HUDEP-2 (cell line): ENCODE results near the gene TNRC6B.
"Not testable (repeated sequence)": the region's sequence is repeated elsewhere in the genome, so short reads cannot be mapped to it uniquely, and the experiment has no call there.

Source experiments
- DNase-seq, 76 experiments: peaks; one replicate each; lab custom pipeline; 2025; ENCODE audit not compliant: unreplicated experiment in 76 of 76; lab: John Stamatoyannopoulos, UW

TNRC6B gene

DNA sequence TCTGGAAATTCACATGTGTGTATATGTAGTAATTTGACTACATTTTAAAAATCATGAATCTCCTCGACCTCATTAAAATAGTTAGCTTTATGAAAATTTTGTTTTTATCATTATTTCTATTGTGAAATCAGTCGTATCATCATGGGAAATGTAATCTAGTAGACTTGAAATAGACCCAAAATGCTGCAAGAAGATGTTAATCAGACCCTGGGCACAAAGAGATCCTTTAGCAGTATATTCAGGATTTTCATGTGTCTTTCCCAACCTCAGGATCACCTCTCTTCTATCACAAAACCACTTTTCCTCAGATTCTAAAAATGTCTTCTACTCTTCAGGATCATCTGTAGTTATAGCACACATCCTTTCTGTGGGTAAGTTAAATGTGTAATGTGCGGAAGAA is 93.7 kb downstream of the TNRC6B start:
- no peak for DNase-seq

DNA sequence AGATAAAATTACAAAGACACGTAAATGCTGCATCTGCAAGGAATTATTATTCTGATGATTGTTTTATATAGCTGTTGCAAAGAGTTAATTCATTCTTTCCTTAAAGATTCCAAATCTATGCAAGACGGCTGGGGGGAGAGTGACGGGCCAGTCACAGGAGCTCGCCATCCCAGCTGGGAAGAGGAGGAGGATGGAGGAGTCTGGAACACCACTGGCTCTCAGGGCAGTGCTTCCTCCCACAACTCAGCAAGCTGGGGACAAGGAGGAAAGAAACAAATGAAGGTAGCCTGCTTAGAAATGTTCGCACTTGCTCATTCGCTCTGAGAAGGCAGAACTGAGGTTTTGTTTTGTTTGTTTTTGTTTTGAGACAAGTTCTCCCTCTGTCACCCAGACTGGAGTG is 95.6 kb downstream of the TNRC6B start:
- no peak for DNase-seq

- DNase-seq, result peak in 14 of 76 experiments; percentile 3 to 63 (median 34)
Measured at GRCh38 chr22:40276996-40277823, 99.5 kb downstream of the TNRC6B start.

GRCh38 chr22:40279017-40279416 is 101.3 kb downstream of the TNRC6B start:
- DNase-seq, result no peak

GRCh38 chr22:40281717-40282116 is 104.0 kb downstream of the TNRC6B start:
- no peak for DNase-seq

DNA sequence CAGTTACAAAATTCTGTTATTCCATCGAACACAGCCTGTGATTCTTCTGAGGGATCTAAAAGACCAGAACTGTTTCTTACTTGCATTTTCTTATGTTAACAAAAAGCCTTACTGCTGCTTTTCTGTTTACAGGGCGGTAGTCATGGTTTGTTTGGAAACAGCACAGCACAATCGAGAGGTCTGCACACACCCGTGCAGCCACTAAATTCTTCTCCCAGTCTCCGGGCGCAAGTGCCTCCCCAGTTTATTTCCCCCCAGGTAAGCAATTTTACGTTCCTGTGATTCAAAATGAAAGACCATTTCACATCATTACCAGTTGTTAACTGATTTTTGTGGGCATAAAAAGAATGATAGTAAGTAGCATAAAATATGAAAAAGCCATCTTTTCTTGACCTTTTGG is 107.8 kb downstream of the TNRC6B start:
- DNase-seq, result no peak

GRCh38 chr22:40289991-40290459 is 112.3 kb downstream of the TNRC6B start:
- no peak for DNase-seq

DNA sequence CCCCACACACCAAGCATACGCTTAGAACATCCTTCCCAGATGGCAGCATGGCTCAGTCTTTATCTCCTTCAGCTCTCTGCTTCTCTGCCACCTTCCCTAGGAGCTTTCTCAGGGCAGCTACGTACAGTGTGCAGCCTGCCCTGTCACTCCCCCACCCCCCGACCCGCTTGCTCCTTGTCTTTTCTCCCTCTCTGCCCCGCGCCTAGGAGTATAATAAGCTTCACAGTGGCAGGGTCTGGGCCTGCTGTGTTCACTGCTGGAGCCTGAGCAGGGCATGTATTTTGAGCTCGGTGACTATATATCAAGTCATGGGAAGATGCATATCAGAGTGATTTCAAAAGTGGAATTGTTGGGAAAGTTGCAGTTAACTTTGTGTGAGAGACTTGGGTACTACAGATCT is 112.8 kb downstream of the TNRC6B start:
- DNase-seq, result no peak

GRCh38 chr22:40294696-40295095 is 117.0 kb downstream of the TNRC6B start:
- DNase-seq, result no peak

DNA sequence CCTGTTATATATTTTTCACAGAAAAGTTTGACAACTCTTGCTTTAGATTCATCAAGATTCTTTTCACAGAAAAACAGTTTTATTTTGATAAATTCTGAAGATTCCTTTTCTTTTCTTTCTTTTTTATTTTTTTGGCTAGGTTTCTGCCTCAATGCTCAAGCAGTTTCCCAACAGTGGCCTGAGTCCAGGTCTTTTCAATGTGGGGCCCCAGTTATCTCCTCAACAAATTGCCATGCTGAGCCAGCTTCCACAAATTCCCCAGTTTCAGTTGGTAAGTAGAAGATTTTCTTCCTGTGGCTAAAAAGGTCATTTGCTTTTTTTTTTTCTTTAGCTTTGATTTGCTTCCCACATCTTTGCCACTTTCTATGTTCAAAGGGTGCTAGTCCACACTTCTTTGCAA is 122.6 kb downstream of the TNRC6B start:
- no peak for DNase-seq

- no peak for DNase-seq
Measured at GRCh38 chr22:40300884-40301672, 123.4 kb downstream of the TNRC6B start.

GRCh38 chr22:40302149-40302548 is 124.4 kb downstream of the TNRC6B start:
- no peak for DNase-seq

GRCh38 chr22:40305625-40306024 is 127.9 kb downstream of the TNRC6B start:
- DNase-seq, result no peak

DNA sequence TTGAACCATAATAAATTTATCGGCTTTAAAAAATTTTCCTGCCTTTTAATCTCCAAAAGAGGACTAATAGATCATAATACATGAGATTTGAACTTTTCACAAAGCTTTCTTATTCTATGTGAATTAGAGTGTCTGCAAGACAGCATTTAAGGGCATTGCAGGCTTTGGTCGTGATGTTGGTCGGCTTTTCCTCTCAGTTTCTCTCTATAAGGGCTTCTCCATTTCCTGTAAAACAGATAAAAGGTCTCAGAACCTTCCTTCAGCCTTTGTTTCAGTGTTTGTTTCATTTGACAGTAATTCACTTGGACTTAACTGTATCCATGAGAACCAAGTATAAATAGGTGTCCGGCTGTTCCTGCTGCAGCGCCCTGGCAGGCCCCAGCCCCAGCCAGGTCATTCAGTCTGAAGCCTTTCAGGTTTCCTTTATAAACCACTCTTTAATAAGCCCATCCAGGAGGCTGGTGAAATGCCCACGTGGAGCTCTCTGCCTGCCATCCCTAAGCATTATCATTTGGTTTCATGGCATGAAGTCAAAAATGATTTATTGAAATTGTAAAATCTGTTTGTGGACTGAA is 131.4 kb downstream of the TNRC6B start:
- no peak for DNase-seq

DNA sequence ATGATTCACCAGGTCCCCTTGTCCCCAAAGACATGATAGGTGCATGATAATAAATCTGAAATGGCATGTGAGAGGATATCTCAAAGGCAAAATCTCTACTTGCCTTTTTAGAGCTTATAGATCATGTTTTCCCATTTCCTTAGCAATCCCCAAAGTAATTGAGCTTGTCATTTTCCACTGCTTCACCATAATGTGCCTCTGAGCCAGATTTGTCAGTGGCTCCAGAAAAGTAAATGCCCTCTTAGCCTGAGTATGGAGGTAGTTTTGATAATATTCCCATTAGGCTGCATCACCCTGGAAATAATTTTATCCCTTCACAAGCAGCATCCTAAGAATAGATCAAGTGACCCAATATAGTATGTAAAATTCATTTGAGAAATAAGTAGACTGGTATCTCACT is 131.9 kb downstream of the TNRC6B start:
- DNase-seq, result no peak

GRCh38 chr22:40310081-40310767 is 132.5 kb downstream of the TNRC6B start:
- no peak for DNase-seq

- DNase-seq, result no peak
Measured at GRCh38 chr22:40310768-40311120, 133.0 kb downstream of the TNRC6B start.

DNA sequence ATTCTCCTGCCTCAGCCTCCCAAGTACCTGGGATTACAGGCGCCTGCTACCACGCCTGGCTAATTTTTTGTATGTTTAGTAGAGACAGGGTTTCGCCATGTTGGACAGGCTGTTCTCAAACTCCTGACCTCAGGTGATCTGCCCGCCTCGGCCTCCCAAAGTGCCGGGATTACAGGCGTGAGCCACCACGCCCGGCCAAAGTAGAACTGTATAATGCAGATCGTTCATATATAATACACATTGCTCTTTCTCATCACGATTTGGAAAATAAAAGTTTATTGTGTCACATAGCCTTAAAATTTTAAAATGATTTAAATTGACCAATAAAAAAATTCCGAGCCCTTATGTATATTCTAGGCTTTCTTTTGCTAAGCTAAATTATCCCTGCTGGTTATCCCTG is 133.9 kb downstream of the TNRC6B start:
- not testable (repeated sequence) for DNase-seq

GRCh38 chr22:40312050-40312449 is 134.3 kb downstream of the TNRC6B start:
- DNase-seq, result no peak

DNA sequence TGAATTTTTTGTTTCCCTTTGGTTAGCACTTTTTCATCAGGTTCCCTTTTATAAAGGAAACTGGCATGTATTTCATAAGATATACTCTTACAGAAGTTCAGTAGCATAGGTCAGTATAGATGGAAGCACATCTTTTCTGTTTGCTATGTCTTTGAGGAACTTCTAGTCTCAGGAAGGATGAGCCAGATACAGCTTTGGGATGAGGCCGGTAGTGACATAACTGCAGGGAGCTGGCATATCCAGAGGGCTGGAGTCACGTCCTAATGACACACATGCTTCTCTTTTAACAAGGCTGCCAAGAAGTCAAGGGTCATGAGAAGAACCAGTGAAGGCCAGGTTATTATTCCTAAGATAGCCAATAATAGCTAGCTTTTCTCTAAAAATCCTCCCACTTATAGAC is 135.3 kb downstream of the TNRC6B start:
- DNase-seq, result no peak

DNA sequence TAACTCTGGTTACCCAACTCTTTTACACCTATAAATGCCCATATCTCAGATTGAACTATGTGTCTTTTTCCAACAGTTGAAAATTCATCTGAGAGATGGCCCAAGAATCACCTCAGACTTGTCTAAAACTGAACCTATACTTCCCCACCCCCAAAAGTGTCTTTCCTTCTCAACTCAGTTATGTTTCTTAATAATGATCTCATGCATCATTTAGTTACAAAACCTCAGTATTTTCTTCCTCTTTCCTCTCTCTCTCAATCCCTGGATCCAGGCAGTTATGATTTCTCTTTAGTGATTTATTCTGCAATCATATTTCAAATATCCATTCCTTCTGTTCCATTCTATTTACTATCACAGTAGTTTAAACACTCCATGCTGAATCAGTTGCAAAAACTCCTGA is 136.3 kb downstream of the TNRC6B start:
- DNase-seq, result no peak
